NK-92 treated with Interleukin-12 subunit alpha and Interleukin-12 subunit beta, amount 100 ng/mL, for 24 hours (cell line): ENCODE results near the gene COQ6.
A peak's percentile ranks its signal among the peaks of the same experiment; 100 is the strongest.
"Not testable (repeated sequence)": the region's sequence is repeated elsewhere in the genome, so short reads cannot be mapped to it uniquely, and the experiment has no call there.

Source experiments
- DNase-seq: peaks from one replicate; lab custom pipeline; 2025; lab: John Stamatoyannopoulos, UW

Gene COQ6

DNA sequence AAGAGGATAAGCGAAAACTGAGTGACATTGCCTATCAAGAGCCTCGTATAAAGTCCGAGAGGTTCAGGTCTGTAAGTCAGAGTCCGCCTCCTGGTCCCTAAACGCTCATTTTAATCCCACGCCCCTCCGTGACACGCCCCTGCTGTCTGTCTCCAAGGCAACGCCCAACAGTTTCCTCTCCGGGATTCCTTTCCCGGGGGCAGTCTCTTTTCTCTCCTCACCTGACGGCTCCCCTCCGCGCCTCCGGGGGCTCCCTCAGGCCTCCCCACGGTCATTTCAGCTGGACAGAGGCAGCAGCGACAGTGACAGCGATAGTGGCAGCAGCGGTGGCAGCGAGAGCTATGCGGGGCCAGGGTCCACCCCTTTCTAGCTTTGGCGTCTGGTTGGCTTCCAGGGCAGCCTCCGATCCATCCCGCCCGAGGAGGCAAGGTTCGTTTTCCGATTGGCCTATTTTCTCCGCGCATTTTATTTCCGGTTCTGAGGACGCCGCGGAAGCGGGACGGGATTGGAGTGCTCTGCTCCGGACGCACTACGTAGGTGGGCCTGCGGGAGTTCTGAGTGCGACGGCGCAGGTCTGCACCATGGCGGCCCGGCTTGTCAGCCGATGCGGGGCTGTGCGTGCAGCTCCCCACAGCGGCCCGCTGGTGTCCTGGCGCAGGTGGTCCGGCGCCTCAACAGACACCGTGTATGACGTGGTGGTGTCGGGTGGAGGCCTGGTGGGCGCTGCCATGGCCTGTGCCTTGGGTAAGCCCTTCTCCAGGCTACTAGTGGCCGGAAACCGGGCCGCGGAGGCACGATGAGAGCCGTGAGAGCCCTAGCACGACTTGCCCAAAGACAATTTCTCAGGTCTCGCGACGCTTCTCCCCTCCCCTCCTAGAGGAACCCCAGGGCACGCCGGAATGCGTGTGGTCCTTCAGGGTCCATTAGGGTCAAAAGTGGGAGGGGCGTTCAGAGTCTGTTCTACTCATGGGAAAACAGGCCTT lies at the start of gene COQ6, which contains the start of gene FAM161B:
Gene COQ6, plus strand, starts transcription at position 551 of the 983 bp plus-strand sequence. Its CDS starts 31 bp downstream, at position 582.
Gene FAM161B, minus strand, starts transcription at position 343 of the 983 bp plus-strand sequence. Its CDS starts 68 bp downstream, at position 275.
- DNase-seq = peak; percentile 91

DNA sequence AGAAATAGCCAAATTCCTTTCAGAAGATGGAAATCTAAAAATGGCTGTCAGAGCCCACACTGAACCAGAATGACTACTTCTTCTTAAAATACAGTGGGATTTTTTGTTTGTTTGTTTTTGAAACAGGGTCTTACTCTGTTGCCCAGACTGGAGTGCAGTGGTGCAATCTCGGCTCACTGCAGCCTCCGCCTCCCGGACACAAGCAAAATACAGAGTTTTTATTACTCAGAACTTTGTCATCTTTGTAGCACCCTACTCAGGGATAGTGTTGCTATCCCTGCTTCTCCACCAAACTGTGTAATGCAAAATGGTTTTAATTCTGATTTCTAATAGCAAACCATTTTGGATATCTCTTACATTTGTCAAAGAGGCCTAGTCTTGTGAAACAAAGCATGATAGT lies 47.1 kb upstream of the COQ6 start:
- DNase-seq = no peak

GRCh38 chr14:73909681-73910080 lies 40.4 kb upstream of the COQ6 start:
- DNase-seq = no peak

- DNase-seq = no peak
Measured at GRCh38 chr14:73913256-73913655, 36.8 kb upstream of the COQ6 start.

- DNase-seq = no peak
Measured at GRCh38 chr14:73916324-73916723, 33.8 kb upstream of the COQ6 start.

DNA sequence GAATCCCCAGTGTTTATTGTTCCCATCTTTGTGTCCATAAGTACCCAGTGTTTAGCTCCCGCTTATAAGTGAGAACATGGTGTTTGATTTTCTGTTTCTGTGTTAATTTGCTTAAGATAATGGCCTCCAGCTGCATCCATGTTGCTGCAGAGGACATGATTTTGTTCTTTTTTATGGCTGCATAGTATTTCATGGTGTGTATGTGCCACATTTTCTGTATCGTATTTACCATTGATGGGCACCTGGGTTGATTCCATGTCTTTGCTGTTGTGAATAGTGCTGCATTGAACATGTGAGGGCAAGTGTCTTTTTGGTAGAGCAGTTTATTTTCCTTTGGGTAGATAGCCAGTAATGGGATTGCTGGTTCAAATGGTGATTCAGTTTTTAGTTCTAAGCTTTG lies 30.6 kb upstream of the COQ6 start:
- not testable (repeated sequence) for DNase-seq

- DNase-seq = no peak
Measured at GRCh38 chr14:73924337-73924736, 25.8 kb upstream of the COQ6 start.

GRCh38 chr14:73935666-73936065 lies 14.4 kb upstream of the COQ6 start:
- no peak for DNase-seq

- no peak for DNase-seq
Measured at GRCh38 chr14:73936548-73936947, 13.6 kb upstream of the COQ6 start.

- DNase-seq = no peak
Measured at GRCh38 chr14:73937012-73937411, 13.1 kb upstream of the COQ6 start.

- DNase-seq = no peak
Measured at GRCh38 chr14:73942180-73942579, 7.9 kb upstream of the COQ6 start.

DNA sequence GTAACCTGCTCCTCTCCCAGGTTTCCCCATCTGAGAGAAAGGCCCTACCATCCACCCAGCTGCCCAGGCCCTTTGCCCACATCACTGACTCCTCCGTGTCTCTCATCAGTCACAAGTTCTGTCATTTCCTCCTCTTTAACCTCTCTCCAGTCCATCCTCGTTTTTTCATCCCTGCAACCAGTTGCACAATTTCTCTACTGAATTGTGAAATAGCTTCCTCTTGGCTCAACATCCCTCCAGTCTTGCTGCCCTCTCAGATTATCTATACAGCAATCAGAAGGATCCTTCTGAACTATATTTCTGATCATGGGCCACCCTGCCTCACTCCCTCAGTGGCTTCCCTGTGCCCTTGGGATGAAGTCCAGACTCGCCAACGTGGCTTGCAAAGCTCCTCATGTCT lies 7.0 kb upstream of the COQ6 start:
- peak; percentile 8 for DNase-seq

- no peak for DNase-seq
Measured at GRCh38 chr14:73944432-73945158, 5.5 kb upstream of the COQ6 start.

- no peak for DNase-seq
Measured at GRCh38 chr14:73945159-73945670, 4.9 kb upstream of the COQ6 start.

- no peak for DNase-seq
Measured at GRCh38 chr14:73953731-73954130, 3.6 kb downstream of the COQ6 start.

- DNase-seq = no peak
Measured at GRCh38 chr14:73955674-73956073, 5.6 kb downstream of the COQ6 start.

- DNase-seq = no peak
Measured at GRCh38 chr14:73958591-73958990, 8.5 kb downstream of the COQ6 start.

DNA sequence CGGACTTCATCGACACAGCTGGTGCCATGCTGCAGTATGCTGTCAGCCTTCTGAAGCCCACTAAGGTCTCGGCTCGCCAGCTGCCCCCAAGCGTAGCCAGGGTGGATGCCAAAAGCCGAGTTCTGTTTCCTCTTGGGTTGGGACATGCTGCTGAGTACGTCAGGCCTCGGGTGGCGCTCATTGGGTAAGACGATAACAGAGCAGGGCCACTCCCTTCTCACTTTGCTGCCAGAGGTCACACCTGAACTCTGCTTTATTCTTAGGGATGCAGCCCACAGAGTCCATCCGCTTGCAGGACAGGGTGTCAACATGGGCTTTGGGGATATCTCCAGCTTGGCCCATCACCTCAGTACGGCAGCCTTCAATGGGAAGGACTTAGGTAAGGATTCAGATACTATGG lies 11.1 kb downstream of the COQ6 start:
- no peak for DNase-seq

DNA sequence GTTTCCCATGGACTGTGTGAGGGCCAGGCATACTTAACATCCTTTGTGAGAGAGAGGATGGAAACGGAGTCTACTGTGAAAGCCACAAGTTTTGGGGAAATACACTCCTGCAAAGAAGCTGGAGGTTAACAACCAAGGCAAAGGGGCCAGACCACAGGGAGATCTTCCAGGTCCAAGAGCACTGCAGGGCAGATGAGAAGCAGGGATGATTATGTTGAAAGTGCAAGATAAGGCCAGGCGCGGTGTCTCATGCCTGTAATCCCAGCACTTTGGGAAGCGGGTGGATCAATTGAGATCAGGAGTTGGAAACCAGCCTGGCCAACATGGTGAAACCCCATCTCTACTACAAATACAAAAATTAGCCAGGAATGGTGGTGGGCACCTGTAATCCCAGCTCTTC lies 15.1 kb downstream of the COQ6 start:
- no peak for DNase-seq

- no peak for DNase-seq
Measured at GRCh38 chr14:73968885-73969284, 18.8 kb downstream of the COQ6 start.

DNA sequence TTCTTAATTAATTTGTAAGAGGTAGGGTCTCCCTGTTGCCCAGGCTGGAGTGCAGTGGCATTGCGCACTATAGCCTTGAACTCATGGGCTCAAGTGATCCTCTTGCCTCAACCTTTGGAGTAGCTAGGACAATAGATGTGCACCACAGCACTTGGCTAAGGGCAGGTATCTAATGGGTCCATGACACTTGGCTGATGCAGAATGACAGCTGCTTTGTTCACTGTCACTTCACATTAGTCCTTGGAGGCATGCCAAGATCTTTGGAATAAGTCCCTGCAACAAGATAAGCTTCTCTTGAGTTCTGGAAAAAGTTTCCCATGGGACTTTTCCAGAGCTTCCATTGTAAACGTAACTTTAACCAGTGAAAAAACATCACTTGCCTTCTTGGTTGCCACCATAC lies 23.4 kb downstream of the COQ6 start:
- DNase-seq = no peak

GRCh38 chr14:73976125-73976524 lies 26.0 kb downstream of the COQ6 start:
- no peak for DNase-seq

GRCh38 chr14:73977896-73978295 lies 27.8 kb downstream of the COQ6 start:
- DNase-seq = no peak
